ENCODE results near the gene NFIX. TPM values are rescaled to one million over a fixed set of nuclear protein-coding genes. Genes with fewer than 3 reads are reported as not detected.
A peak's percentile ranks its signal among the peaks of the same experiment; 100 is the strongest.

NFIX gene
- total and polyA plus RNA-seq, 2 of the 13 experiments (the other 11 are each of a cell fraction or from before 2014, with no cell fraction given), result 3.4 to 5.4 TPM

DNA sequence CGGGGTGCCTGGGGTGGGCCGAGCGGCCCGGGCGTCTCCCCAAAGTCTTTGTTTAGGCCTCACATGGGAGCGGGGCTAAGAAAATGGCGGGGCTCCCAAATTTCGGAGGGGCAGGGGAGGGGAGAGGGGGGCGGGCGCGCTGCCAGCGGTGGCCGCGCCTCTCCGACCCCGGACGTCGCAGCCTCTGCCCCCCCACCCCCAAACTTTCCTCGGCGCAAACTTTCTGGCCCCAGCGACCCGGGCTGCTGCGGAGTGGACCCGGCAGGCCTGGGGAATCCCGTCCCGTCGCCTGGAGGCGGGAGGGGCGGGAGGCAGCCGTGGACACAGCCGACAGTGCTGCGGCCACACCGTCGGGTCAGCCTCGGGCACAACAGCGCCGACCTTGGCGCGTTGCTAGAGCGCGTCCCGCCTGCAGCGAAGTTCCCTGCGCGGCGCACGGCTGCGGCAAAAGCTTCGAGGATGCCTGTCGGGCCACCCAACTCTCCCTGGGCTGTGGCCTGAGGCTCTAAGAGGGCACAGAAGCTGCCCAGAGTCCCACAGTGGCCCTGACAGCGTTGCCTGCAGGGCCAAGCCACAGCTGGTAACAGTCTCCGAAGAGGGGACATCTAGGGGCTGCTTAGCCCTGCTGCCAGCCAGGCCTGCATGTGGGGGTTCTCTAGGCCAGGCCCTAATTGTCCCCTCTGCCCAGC lies 1.3 kb downstream of the NFIX start (continued):
- TF ChIP-seq NRL (CRISPR knock-in tag; IDR thresholded peaks at IDR 0.05; ENCODE audit: borderline replicate concordance) (peak; percentile 57; the same call in 1 of the 2 replicates), NR2C2 (CRISPR knock-in tag; IDR thresholded peaks at IDR 0.05; ENCODE audit: borderline replicate concordance) (no peak), SNAI1 (CRISPR knock-in tag; IDR thresholded peaks at IDR 0.05; ENCODE audit: borderline replicate concordance) (no peak), NFKB2 (CRISPR knock-in tag; IDR thresholded peaks at IDR 0.05; ENCODE audit: borderline replicate concordance) (peak; percentile 49; the same call in 1 of the 2 replicates), ZNF276 (CRISPR knock-in tag; IDR thresholded peaks at IDR 0.05; ENCODE audit: low read depth) (0 out of 2 replicates have a peak, but pooled peaks have one; percentile 63), SOX5 (CRISPR knock-in tag; IDR thresholded peaks at IDR 0.05; ENCODE audit: borderline replicate concordance) (no peak), PHB2 (IDR thresholded peaks at IDR 0.05; ENCODE audit: partially characterized antibody) (no peak), FOXC1 (CRISPR knock-in tag; IDR thresholded peaks at IDR 0.05; ENCODE audit: borderline replicate concordance) (0 out of 2 replicates have a peak, but pooled peaks have one; percentile 52), ESRRA (CRISPR knock-in tag; IDR thresholded peaks at IDR 0.05; ENCODE audit: low read depth) (no peak), SMAD3 (CRISPR knock-in tag; IDR thresholded peaks at IDR 0.05) (no peak), NCOA2 (CRISPR knock-in tag; IDR thresholded peaks at IDR 0.05) (no peak), U2AF2 (IDR thresholded peaks at IDR 0.05; ENCODE audit: low read depth, low read length) (no peak), MAX (IDR thresholded peaks at IDR 0.05) (peak; percentile 80), ZBTB7B (CRISPR knock-in tag; IDR thresholded peaks at IDR 0.05) (no peak), ZNF7 (CRISPR knock-in tag; IDR thresholded peaks at IDR 0.05) (no peak), ZBED4 (CRISPR knock-in tag; IDR thresholded peaks at IDR 0.05; ENCODE audit: borderline replicate concordance) (no peak), ZNF761 (CRISPR knock-in tag; conservative IDR thresholded peaks at IDR 0.05) (peak; percentile 92; the same call in 1 of the 2 replicates), ZNF557 (CRISPR knock-in tag; IDR thresholded peaks at IDR 0.05) (no peak), ATRX (CRISPR knock-in tag; IDR thresholded peaks at IDR 0.05; ENCODE audit: borderline replicate concordance) (no peak), MZF1 (CRISPR knock-in tag; IDR thresholded peaks at IDR 0.05; ENCODE audit: borderline replicate concordance) (no peak)
- TF ChIP-seq, protein P1, sequence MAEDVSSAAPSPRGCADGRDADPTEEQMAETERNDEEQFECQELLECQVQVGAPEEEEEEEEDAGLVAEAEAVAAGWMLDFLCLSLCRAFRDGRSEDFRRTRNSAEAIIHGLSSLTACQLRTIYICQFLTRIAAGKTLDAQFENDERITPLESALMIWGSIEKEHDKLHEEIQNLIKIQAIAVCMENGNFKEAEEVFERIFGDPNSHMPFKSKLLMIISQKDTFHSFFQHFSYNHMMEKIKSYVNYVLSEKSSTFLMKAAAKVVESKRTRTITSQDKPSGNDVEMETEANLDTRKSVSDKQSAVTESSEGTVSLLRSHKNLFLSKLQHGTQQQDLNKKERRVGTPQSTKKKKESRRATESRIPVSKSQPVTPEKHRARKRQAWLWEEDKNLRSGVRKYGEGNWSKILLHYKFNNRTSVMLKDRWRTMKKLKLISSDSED (CRISPR knock-in tag; IDR thresholded peaks at IDR 0.05), result no peak; the same call in 1 of the 2 replicates
- TF ChIP-seq, protein P2, sequence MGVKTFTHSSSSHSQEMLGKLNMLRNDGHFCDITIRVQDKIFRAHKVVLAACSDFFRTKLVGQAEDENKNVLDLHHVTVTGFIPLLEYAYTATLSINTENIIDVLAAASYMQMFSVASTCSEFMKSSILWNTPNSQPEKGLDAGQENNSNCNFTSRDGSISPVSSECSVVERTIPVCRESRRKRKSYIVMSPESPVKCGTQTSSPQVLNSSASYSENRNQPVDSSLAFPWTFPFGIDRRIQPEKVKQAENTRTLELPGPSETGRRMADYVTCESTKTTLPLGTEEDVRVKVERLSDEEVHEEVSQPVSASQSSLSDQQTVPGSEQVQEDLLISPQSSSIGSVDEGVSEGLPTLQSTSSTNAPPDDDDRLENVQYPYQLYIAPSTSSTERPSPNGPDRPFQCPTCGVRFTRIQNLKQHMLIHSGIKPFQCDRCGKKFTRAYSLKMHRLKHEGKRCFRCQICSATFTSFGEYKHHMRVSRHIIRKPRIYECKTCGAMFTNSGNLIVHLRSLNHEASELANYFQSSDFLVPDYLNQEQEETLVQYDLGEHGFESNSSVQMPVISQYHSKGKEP (CRISPR knock-in tag; IDR thresholded peaks at IDR 0.05), result no peak
